Neural progenitor cell (in vitro differentiated cells): ENCODE measurements around the gene NDUFS3.

ENCODE experiments used
- CTCF ChIP-seq: fragments of 200-600 bp; sonication (generic); IDR thresholded peaks from 2 replicates; pipeline ENCODE4 v1.5.1; 2017; ENCODE audit warnings: antibody characterized with exemption, mild to moderate bottlenecking
- EZH2 ChIP-seq: fragments of 200-600 bp; sonication (generic); IDR thresholded peaks from 2 replicates; pipeline ENCODE4 v1.6.1; 2017; ENCODE audit warnings: antibody characterized with exemption, mild to moderate bottlenecking, moderate library complexity

DNA sequence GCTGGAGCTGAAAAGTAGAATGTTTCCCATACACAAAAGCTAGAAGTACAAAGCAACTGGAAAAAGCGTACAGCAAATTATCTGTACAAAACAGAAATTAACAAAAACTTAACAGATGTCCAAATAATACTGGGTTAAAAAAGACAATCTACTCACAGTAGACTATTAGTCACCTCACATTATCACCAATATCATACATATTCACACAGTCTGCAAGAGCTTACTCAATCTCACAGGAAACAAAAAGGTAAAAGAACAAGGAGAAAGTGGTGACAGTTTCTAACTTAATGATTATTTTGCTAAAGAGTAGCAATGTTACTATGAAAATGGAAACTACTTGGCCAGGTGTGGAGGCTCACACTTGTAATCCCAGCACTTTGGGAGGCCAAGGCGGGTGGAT lies 37.8 kb upstream of the NDUFS3 start:
- no peak for TF ChIP-seq CTCF
- TF ChIP-seq EZH2, result no peak
